Muscle layer of colon (tissue), 2 donors: ENCODE data around the gene FSHB.
"Not testable (repeated sequence)": the region's sequence is repeated elsewhere in the genome, so short reads cannot be mapped to it uniquely, and the experiment has no call there.

Experiments
- H3K27ac ChIP-seq: one replicate; pipeline ENCODE4 v1.7.0; 2013; ENCODE audit warnings: low read depth, mild to moderate bottlenecking, low read length, moderate library complexity
- H3K27me3 ChIP-seq, 2 donors: one replicate each; pipeline ENCODE4 v1.7.0; 2013; ENCODE audit warnings: low read length in 2 of 2, mild to moderate bottlenecking in 2 of 2; ENCODE audit not compliant: insufficient read depth in 2 of 2, control insufficient read depth in 1 of 2
- H3K36me3 ChIP-seq: one replicate; pipeline ENCODE4 v1.7.0; 2013; ENCODE audit warnings: mild to moderate bottlenecking, low read length; ENCODE audit not compliant: insufficient read depth
- H3K4me1 ChIP-seq: one replicate; pipeline ENCODE4 v1.7.0; 2013; ENCODE audit warnings: mild to moderate bottlenecking, low read length; ENCODE audit not compliant: insufficient read depth
- H3K4me3 ChIP-seq, 2 donors: one replicate each; pipeline ENCODE4 v1.7.0; 2013; ENCODE audit warnings: low read length in 2 of 2, low read depth in 1 of 2, mild to moderate bottlenecking in 1 of 2, moderate library complexity in 1 of 2
- H3K9ac ChIP-seq: one replicate; pipeline ENCODE4 v1.7.0; 2013; ENCODE audit warnings: low read length
- H3K9me3 ChIP-seq: one replicate; pipeline ENCODE4 v1.7.0; 2013; ENCODE audit warnings: mild to moderate bottlenecking, low read length
- donor health status: abdominal sarcoma.
- donor health status: Adenocarcinoma of cecum.

The FSHB gene

DNA sequence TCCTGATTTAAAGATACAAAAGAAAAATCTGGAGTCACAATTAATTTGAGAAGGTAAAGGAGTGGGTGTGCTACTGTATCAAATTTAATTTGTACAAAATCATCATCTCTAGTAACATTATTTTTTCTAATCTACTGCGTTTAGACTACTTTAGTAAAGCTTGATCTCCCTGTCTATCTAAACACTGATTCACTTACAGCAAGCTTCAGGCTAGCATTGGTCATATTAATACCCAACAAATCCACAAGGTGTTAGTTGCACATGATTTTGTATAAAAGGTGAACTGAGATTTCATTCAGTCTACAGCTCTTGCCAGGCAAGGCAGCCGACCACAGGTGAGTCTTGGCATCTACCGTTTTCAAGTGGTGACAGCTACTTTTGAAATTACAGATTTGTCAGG is at the start of gene FSHB:
FSHB (plus strand) TSS at position 301 of the 400 bp plus-strand sequence. CDS start 889 bp downstream, outside the sequence.
- no peak within 1 kb of the TSS for H3K9ac ChIP-seq
- H3K4me3 ChIP-seq = no peak within 1 kb of the TSS
- H3K4me1 ChIP-seq = no peaks in the 10 kb centered on the region
- no peaks in the 10 kb centered on the region for H3K27me3 ChIP-seq
- H3K9me3 ChIP-seq = no peaks in the 10 kb centered on the region
- H3K27ac ChIP-seq = no peak within 1 kb of the TSS
- no peaks in the 10 kb centered on the region for H3K36me3 ChIP-seq

DNA sequence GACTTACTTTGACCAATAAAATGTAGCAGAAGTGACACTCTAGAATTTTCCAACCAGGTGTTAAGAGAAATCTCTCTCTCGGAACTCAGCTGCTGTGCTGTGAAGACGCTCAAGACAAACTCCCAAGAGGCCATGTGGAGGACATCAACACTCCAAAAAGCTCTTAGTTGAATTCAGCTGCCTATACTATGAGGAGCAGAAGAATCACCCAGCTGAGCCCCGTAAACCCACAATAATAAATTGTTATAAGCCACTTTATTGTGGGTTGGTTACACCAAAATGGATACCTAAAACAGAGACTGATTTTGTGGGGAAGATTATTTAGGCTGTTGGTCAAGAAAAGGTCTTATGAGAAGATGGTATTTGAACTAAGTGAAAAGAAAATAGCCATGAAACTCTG is 44.1 kb upstream of the FSHB start:
- no peaks in the 10 kb centered on the region for H3K9me3 ChIP-seq
- no peaks in the 10 kb centered on the region for H3K27me3 ChIP-seq
- no peaks in the 10 kb centered on the region for H3K4me1 ChIP-seq
- H3K27ac ChIP-seq = no peak overlapping the region
- no peak overlapping the region for H3K9ac ChIP-seq
- H3K36me3 ChIP-seq = no peaks in the 10 kb centered on the region
- no peak overlapping the region for H3K4me3 ChIP-seq

DNA sequence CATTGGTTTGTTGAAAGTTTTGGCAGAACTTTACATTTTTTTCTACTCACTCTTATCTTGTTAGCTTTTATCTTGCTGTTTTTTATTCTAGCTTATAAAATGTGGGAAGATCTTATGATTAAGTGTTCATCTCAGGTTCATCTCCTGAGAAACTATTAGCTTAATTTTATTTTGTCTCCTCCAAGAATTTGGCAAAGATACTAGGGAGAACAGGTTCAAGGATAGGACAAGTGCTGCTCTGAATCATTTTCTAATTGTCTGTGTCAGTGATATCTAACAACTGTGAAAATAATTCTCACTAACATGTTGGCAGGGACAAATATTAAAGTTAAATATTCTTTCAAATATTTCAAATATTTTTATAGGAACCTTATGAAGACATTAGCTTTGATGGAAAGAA is 38.2 kb upstream of the FSHB start:
- H3K27me3 ChIP-seq = no peaks in the 10 kb centered on the region
- H3K27ac ChIP-seq = no peak overlapping the region
- H3K4me3 ChIP-seq = no peak overlapping the region
- no peaks in the 10 kb centered on the region for H3K36me3 ChIP-seq
- H3K4me1 ChIP-seq = no peaks in the 10 kb centered on the region
- H3K9me3 ChIP-seq = no peaks in the 10 kb centered on the region
- H3K9ac ChIP-seq = no peak overlapping the region

GRCh38 chr11:30196400-30197206 is 34.2 kb upstream of the FSHB start:
- no peaks in the 10 kb centered on the region for H3K9me3 ChIP-seq
- H3K4me1 ChIP-seq = no peaks in the 10 kb centered on the region

GRCh38 chr11:30197869-30198268 is 32.9 kb upstream of the FSHB start:
- no peak overlapping the region for H3K27ac ChIP-seq
- H3K27me3 ChIP-seq = no peaks in the 10 kb centered on the region
- no peak overlapping the region for H3K9ac ChIP-seq
- no peaks in the 10 kb centered on the region for H3K4me1 ChIP-seq
- no peaks in the 10 kb centered on the region for H3K36me3 ChIP-seq
- H3K4me3 ChIP-seq = no peak overlapping the region
- H3K9me3 ChIP-seq = no peaks in the 10 kb centered on the region

More at GRCh38 chr11:30196400-30197206, 34.2 kb upstream of the FSHB start:
- H3K9ac ChIP-seq = no peak overlapping the region
- no peak overlapping the region for H3K4me3 ChIP-seq
- H3K27ac ChIP-seq = no peak overlapping the region
- no peaks in the 10 kb centered on the region for H3K36me3 ChIP-seq
- no peaks in the 10 kb centered on the region for H3K27me3 ChIP-seq

GRCh38 chr11:30202989-30203388 is 27.8 kb upstream of the FSHB start:
- H3K27me3 ChIP-seq, H3K9me3 ChIP-seq, H3K4me3 ChIP-seq, H3K9ac ChIP-seq, H3K27ac ChIP-seq, H3K4me1 ChIP-seq, H3K36me3 ChIP-seq: not testable (repeated sequence)

GRCh38 chr11:30203850-30204249 is 27.0 kb upstream of the FSHB start:
- Histone ChIP-seq H3K4me3 (no peak overlapping the region), H3K9me3 (no peaks in the 10 kb centered on the region), H3K27ac (no peak overlapping the region), H3K36me3 (no peaks in the 10 kb centered on the region), H3K4me1 (no peaks in the 10 kb centered on the region), H3K27me3 (no peaks in the 10 kb centered on the region), H3K9ac (no peak overlapping the region)

GRCh38 chr11:30206249-30206996 is 24.4 kb upstream of the FSHB start:
- Histone ChIP-seq H3K4me3 (no peak overlapping the region), H3K4me1 (no peaks in the 10 kb centered on the region), H3K9me3 (no peaks in the 10 kb centered on the region), H3K27ac (no peak overlapping the region), H3K27me3 (no peaks in the 10 kb centered on the region), H3K36me3 (no peaks in the 10 kb centered on the region), H3K9ac (no peak overlapping the region)

- no peak overlapping the region for H3K4me3 ChIP-seq
- no peak overlapping the region for H3K9ac ChIP-seq
- H3K36me3 ChIP-seq = no peaks in the 10 kb centered on the region
- H3K9me3 ChIP-seq = no peaks in the 10 kb centered on the region
- H3K4me1 ChIP-seq = no peaks in the 10 kb centered on the region
- H3K27me3 ChIP-seq = no peaks in the 10 kb centered on the region
- no peak overlapping the region for H3K27ac ChIP-seq
Measured at GRCh38 chr11:30210357-30210756, 20.5 kb upstream of the FSHB start.

DNA sequence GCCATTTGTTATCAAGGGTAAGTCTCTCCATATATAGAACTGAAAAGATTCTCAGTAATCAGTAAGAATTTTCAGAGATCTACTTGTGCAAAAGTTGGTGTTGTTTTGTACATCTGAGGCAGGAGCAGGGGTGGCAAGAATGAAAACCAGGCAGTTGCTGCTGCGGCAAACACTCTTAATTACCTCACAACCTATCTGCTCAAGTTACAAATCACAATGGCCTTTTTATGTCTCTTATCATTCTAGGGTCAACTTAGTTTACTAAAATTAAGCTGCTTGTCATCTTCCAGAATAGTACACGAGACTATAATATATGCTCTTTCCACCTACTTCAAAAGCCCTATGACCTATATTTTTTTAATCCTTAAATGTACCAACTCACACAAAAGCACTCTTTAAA is 14.3 kb upstream of the FSHB start:
- no peak overlapping the region for H3K9ac ChIP-seq
- no peaks in the 10 kb centered on the region for H3K36me3 ChIP-seq
- no peak overlapping the region for H3K4me3 ChIP-seq
- no peaks in the 10 kb centered on the region for H3K9me3 ChIP-seq
- no peaks in the 10 kb centered on the region for H3K27me3 ChIP-seq
- no peak overlapping the region for H3K27ac ChIP-seq
- H3K4me1 ChIP-seq = no peaks in the 10 kb centered on the region

- no peak overlapping the region for H3K9ac ChIP-seq
- no peaks in the 10 kb centered on the region for H3K27me3 ChIP-seq
- no peak overlapping the region for H3K4me3 ChIP-seq
Measured at GRCh38 chr11:30218278-30218677, 12.5 kb upstream of the FSHB start.

More at GRCh38 chr11:30218278-30218677, 12.5 kb upstream of the FSHB start:
- H3K36me3 ChIP-seq = no peaks in the 10 kb centered on the region
- no peaks in the 10 kb centered on the region for H3K9me3 ChIP-seq
- no peak overlapping the region for H3K27ac ChIP-seq
- H3K4me1 ChIP-seq = no peaks in the 10 kb centered on the region
